GM13976 (cell line): ENCODE results near the gene POLE.

Experiments
- DNase-seq: peaks from one replicate; pipeline ENCODE4 v3.0.0; 2012; ENCODE audit warnings: low spot score
- CTCF ChIP-seq: IDR thresholded peaks from 2 replicates; pipeline ENCODE4 v1.5.1; 2012; ENCODE audit warnings: borderline replicate concordance, mild to moderate bottlenecking; ENCODE audit not compliant: insufficient read depth; ENCODE audit errors: extremely low read depth, missing control alignments, control extremely low read depth
- in situ Hi-C: fragments of 300-500 bp; cut with MboI; formaldehyde crosslinking; loops from one replicate; pipeline ENCODE4 v1.12.0; 2022; ENCODE audit warnings: low sequenced_read_pairs, mixed read lengths, inconsistent platforms; ENCODE audit not compliant: unreplicated experiment

The POLE gene

GRCh38 chr12:132664206-132665148, 22.7 kb downstream of the POLE start:
- no peak for DNase-seq
- in situ Hi-C loops = no loop called here
- no peak for TF ChIP-seq CTCF

GRCh38 chr12:132662901-132663755, 24.0 kb downstream of the POLE start:
- no peak for TF ChIP-seq CTCF
- in situ Hi-C loops = no loop called here
- DNase-seq = no peak

- in situ Hi-C loops = no loop called here
- no peak for TF ChIP-seq CTCF
- DNase-seq = no peak
These were observed 25.2 kb downstream of the POLE start for GRCh38 chr12:132661972-132662371.

- no peak for DNase-seq
- no peak for TF ChIP-seq CTCF
- in situ Hi-C loops = no loop called here
These were observed 26.1 kb downstream of the POLE start for GRCh38 chr12:132660996-132661395.

- in situ Hi-C loops = no loop called here
- no peak for DNase-seq
- no peak for TF ChIP-seq CTCF
These were observed 27.1 kb downstream of the POLE start for GRCh38 chr12:132660052-132660451.

- DNase-seq = no peak
- TF ChIP-seq CTCF = no peak
These were observed 28.0 kb downstream of the POLE start for GRCh38 chr12:132659146-132659545.

More at GRCh38 chr12:132659146-132659545, 28.0 kb downstream of the POLE start:
- in situ Hi-C loops = no loop called here
